Kidney (tissue), 14 donors: ENCODE data around the gene DDX25. TPM values are rescaled to one million over a fixed set of nuclear protein-coding genes. Genes with fewer than 3 reads are reported as not detected.

Source experiments
- DNase-seq, 5 donors: peaks; one replicate each; pipeline ENCODE4 v3.0.0-alpha.2; 2013 to 2020
- FAIRE-seq: peaks from 2 replicates; lab custom pipeline; 2012; peaks lifted over from hg19 to GRCh38; lab: Jason Lieb, UNC
- H3K27ac ChIP-seq, 2 donors: one replicate each; pipeline ENCODE4 v1.7.0; 2013; ENCODE audit warnings: low read depth in 2 of 2, low read length in 2 of 2, inconsistent platforms in 1 of 2
- H3K27me3 ChIP-seq: one replicate; pipeline ENCODE4 v1.7.1; 2013; ENCODE audit warnings: low read length, inconsistent platforms; ENCODE audit not compliant: control insufficient read depth, insufficient read depth
- H3K36me3 ChIP-seq, 3 donors: one replicate each; pipeline versions ENCODE4 v1.7.0 to v1.7.1; 2013; ENCODE audit warnings: low read length in 3 of 3, control low read depth in 1 of 3, inconsistent platforms in 1 of 3; ENCODE audit not compliant: insufficient read depth in 3 of 3, control insufficient read depth in 2 of 3
- H3K4me1 ChIP-seq, 3 donors: one replicate each; pipeline versions ENCODE4 v1.7.0 to v1.7.1; 2013; ENCODE audit warnings: low read length in 3 of 3, inconsistent platforms in 1 of 3, low read depth in 1 of 3; ENCODE audit not compliant: control insufficient read depth in 2 of 3, insufficient read depth in 2 of 3
- H3K4me3 ChIP-seq, 3 donors: one replicate each; pipeline versions ENCODE4 v1.7.0 to v1.8.1; 2013; ENCODE audit warnings: low read length in 3 of 3, control low read depth in 1 of 3, inconsistent platforms in 1 of 3
- H3K9ac ChIP-seq, 3 donors: one replicate each; pipeline versions ENCODE4 v1.7.0 to v1.7.1; 2013; ENCODE audit warnings: low read length in 3 of 3, control low read depth in 1 of 3, inconsistent platforms in 1 of 3
- H3K9me3 ChIP-seq, 3 donors: one replicate each; pipeline versions ENCODE4 v1.7.0 to v1.7.1; 2013; ENCODE audit warnings: low read length in 3 of 3, control low read depth in 1 of 3, inconsistent platforms in 1 of 3; ENCODE audit not compliant: control insufficient read depth in 2 of 3, insufficient read depth in 1 of 3
- intact Hi-C: fragments of 100-400 bp; cut with DNase I; formaldehyde crosslinking; loops from one replicate; pipeline ENCODE4 v1.11.1; 2022
- polyA plus RNA-seq: library from polyadenylated mRNA; stranded (reverse); fragments of 350-450 nt; fragmentation: Illumina TruSeq; extraction: RNeasy Lipid Tissue Mini Kit (QIAGEN cat#74804); gene quantifications from one replicate; pipeline ENCODE4 v1.2.3, GENCODE V29; 2014; ENCODE audit warnings: low read depth, low replicate concordance; ENCODE audit not compliant: insufficient read depth
- total RNA-seq: library from RNA; stranded (reverse); fragmentation: NEBNext Ultra II Directional; extraction: Animal tissue kit (Norgen Biotek cat#: 25700); gene quantifications from one replicate; pipeline ENCODE4 v1.2.1, GENCODE V29; 2021
- TF ChIP-seq, protein P1 (sequence below): IDR thresholded peaks from 3 replicates; pipeline ENCODE4 v1.5.1; 2012; ENCODE audit warnings: mild to moderate bottlenecking, moderate library complexity, borderline replicate concordance; ENCODE audit not compliant: insufficient read depth; ENCODE audit errors: extremely low read depth
- donor health status: control.
- donor health status: control.
- donor health status: control.
- donor health status: control.
- donor health status: control.
- donor health status: DM: yes; HTN: yes; CAD: no.
- donor health status: Normal renal cell carcinoma (clear cell type).

DDX25 gene
- total and polyA plus RNA-seq, 2 donors from 2014 or later: 1.1 to 3.8 TPM

DNA sequence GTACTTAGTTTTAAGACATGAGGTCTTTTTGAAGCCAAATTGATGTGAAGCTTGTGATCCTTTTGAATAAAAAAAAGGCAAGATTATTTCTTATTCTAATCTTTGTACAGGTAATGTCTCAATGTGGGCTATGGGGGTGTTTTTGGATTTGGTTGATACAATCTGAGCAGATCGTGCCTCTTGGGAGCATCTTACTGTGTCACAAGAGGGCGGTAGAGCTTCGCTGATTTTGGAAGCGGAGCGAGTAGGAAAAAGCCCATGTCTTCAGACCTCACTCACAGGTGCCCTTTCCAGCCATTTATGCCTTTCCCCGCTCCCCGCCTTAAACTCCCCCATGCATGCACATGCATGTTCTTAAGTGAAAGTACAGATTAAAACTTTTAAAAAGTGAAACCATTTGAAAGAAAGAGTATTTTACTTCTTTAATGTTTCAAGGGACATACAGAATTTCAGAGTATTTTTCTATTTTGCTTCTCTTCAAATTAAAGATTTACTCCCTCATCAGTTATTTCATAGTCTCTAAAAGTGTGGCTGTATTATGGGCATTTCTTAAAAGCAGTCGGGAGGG, 18.8 kb downstream of the DDX25 start:
- H3K36me3 ChIP-seq: no peaks in the 10 kb centered on the region
- H3K4me3 ChIP-seq: no peak overlapping the region
- no peaks in the 10 kb centered on the region for H3K4me1 ChIP-seq
- H3K27me3 ChIP-seq: no peaks in the 10 kb centered on the region
- TF ChIP-seq, protein P1, sequence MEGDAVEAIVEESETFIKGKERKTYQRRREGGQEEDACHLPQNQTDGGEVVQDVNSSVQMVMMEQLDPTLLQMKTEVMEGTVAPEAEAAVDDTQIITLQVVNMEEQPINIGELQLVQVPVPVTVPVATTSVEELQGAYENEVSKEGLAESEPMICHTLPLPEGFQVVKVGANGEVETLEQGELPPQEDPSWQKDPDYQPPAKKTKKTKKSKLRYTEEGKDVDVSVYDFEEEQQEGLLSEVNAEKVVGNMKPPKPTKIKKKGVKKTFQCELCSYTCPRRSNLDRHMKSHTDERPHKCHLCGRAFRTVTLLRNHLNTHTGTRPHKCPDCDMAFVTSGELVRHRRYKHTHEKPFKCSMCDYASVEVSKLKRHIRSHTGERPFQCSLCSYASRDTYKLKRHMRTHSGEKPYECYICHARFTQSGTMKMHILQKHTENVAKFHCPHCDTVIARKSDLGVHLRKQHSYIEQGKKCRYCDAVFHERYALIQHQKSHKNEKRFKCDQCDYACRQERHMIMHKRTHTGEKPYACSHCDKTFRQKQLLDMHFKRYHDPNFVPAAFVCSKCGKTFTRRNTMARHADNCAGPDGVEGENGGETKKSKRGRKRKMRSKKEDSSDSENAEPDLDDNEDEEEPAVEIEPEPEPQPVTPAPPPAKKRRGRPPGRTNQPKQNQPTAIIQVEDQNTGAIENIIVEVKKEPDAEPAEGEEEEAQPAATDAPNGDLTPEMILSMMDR: peak; percentile 82
- H3K9me3 ChIP-seq: no peaks in the 10 kb centered on the region
- H3K27ac ChIP-seq: no peak overlapping the region
- FAIRE-seq (peak; percentile 77), DNase-seq (peak in 4 of 5 donors; percentile 66 to 91 (median 78))
- H3K9ac ChIP-seq: no peak overlapping the region
- intact Hi-C loops: loop anchor here (5.0 kb wide), 1 partner anchor 269 kb away; no protein-coding TSS in a partner anchor

DNA sequence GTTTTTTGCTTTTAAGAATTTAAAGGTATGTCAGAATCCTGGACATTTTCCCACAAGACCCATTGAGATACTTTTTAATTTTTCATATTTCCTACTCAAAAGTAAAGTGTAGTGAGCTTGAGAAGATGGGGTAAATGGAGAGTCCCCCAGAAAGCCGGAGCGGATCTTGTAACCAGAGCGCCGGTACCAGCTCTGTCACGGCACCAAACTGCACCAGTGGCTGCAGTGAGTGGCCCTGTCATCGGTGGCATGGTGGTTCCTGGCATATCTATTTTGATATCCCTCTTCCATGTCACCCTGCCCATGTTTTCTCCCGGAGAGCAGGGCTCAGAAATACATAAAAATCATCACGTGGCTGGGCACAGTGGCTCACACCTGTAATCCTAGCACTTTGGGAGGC, 19.3 kb downstream of the DDX25 start:
- intact Hi-C loops: loop anchor here (5.0 kb wide), 1 partner anchor 269 kb away; no protein-coding TSS in a partner anchor
- no peaks in the 10 kb centered on the region for H3K36me3 ChIP-seq
- FAIRE-seq (no peak), DNase-seq (no peak)
- no peaks in the 10 kb centered on the region for H3K4me1 ChIP-seq
- no peaks in the 10 kb centered on the region for H3K27me3 ChIP-seq
- H3K9me3 ChIP-seq: no peaks in the 10 kb centered on the region
- H3K9ac ChIP-seq: no peak overlapping the region
- no peak overlapping the region for H3K4me3 ChIP-seq
- no peak overlapping the region for H3K27ac ChIP-seq
- TF ChIP-seq, protein P1: no peak

DNA sequence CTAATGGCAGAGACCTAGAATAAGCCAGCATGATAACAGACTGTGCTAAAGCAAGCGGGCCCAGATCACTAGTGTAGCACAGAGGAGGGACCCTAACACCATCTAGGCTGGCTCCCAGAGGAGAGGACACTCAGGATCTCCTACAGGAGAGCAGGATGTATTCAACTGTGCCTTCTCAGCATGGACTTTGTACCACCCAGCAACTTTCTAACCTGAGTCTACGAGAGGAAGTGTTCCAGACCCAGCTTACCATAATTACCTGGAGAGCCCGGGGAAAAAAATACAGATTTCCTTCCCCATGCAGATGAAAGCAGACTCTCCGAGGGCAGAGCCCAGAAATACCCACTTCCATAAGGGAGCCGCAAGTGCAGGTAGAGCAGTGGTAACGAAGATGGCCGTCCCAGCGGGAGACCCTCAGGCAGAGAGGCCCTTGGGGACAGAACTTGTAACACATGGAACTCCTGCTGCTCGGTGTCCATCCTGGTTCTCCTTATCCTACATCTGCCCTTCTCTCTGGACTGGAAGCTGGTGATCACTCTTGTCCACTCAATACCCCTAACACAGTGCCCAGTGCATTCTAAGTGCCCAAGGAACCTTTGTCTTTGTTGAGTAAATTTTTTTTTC, 20.2 kb downstream of the DDX25 start:
- Histone ChIP-seq H3K9me3 (no peaks in the 10 kb centered on the region), H3K36me3 (no peaks in the 10 kb centered on the region), H3K27ac (no peak overlapping the region), H3K9ac (no peak overlapping the region), H3K4me3 (no peak overlapping the region), H3K27me3 (no peaks in the 10 kb centered on the region), H3K4me1 (no peaks in the 10 kb centered on the region)
- intact Hi-C loops: loop anchor here (5.0 kb wide), 1 partner anchor 268 kb away; no protein-coding TSS in a partner anchor
- no peak for DNase-seq
- TF ChIP-seq, protein P1: no peak
- FAIRE-seq: no peak
